Fibroblast of skin of back (primary cell): ENCODE data around the gene STAB2. TPM values are rescaled to one million over a fixed set of nuclear protein-coding genes. Genes with fewer than 3 reads are reported as not detected.
A peak's percentile ranks its signal among the peaks of the same experiment; 100 is the strongest.

Source experiments
- DNase-seq: peaks from one replicate; pipeline ENCODE4 v3.0.0-alpha.2; 2013
- polyA plus RNA-seq, 2 experiments: library from polyadenylated mRNA; unstranded; fragments of 120-200 nt; gene quantifications; one replicate each; pipeline ENCODE4 v1.2.1, GENCODE V29; 2013; ENCODE audit not compliant: insufficient read length in 2 of 2

STAB2 gene, protein sequence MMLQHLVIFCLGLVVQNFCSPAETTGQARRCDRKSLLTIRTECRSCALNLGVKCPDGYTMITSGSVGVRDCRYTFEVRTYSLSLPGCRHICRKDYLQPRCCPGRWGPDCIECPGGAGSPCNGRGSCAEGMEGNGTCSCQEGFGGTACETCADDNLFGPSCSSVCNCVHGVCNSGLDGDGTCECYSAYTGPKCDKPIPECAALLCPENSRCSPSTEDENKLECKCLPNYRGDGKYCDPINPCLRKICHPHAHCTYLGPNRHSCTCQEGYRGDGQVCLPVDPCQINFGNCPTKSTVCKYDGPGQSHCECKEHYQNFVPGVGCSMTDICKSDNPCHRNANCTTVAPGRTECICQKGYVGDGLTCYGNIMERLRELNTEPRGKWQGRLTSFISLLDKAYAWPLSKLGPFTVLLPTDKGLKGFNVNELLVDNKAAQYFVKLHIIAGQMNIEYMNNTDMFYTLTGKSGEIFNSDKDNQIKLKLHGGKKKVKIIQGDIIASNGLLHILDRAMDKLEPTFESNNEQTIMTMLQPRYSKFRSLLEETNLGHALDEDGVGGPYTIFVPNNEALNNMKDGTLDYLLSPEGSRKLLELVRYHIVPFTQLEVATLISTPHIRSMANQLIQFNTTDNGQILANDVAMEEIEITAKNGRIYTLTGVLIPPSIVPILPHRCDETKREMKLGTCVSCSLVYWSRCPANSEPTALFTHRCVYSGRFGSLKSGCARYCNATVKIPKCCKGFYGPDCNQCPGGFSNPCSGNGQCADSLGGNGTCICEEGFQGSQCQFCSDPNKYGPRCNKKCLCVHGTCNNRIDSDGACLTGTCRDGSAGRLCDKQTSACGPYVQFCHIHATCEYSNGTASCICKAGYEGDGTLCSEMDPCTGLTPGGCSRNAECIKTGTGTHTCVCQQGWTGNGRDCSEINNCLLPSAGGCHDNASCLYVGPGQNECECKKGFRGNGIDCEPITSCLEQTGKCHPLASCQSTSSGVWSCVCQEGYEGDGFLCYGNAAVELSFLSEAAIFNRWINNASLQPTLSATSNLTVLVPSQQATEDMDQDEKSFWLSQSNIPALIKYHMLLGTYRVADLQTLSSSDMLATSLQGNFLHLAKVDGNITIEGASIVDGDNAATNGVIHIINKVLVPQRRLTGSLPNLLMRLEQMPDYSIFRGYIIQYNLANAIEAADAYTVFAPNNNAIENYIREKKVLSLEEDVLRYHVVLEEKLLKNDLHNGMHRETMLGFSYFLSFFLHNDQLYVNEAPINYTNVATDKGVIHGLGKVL (N-terminal part only)
- polyA plus RNA-seq (2013, experiment 1 of 2; ENCODE audit: insufficient read length), result 0.20 TPM
- 0.40 TPM for polyA plus RNA-seq (2013, experiment 2 of 2; ENCODE audit: insufficient read length)

DNA sequence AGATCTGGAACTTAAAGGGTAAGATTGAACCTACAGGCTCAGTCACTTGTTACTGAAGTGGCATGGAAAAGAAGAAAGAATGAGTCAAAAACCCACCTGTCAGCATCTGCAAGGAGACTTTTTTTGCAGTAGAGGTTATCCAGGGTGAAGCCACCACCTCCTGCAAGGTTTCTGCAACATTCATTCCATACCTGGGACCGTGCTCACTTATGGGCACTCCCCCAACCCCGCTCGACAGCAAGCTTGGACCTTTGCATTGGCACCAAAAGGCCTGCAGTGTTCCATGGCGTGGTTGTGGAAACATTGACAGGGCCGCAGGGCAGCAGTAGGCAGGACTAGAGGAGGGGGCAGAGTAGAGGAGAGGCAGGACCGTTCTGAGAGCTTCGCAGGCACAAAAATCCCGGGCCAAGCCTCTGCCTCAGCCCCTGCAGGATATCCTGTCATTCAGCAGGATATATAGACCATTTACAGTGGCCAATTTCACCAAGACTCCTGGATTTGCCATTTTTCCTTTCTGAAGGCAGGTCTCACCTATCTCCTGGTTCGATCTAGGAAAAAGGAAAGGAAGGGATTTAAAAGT lies at the start of gene STAB2:
STAB2 (plus strand) TSS at position 483 of the 580 bp plus-strand sequence. CDS start 204 bp downstream, outside the sequence.
- no peak for DNase-seq

GRCh38 chr12:103538397-103538796 lies 48.7 kb upstream of the STAB2 start:
- DNase-seq, result peak; percentile 30

GRCh38 chr12:103540319-103540718 lies 46.8 kb upstream of the STAB2 start:
- DNase-seq, result no peak

- no peak for DNase-seq
Observed at GRCh38 chr12:103542078-103542477, 45.0 kb upstream of the STAB2 start.

- no peak for DNase-seq
Observed at GRCh38 chr12:103546959-103547358, 40.1 kb upstream of the STAB2 start.

DNA sequence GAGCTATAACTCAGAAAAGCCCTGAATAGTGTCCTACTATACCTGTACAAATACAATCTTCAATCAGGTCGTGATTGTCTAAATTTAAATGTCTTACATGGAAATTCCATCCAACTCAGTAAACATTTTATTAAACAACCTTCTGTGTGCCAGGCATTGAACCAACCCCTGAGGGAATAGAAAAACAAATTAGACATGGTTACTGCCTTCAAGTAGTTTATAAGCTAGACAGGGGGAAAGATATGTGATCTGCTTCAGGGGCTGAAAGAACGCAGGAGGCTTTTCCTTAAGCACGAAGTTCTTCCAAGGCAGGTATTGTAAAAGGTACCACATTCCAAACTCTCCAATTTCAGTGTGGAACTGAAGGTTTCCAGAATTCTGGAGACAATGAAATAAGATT lies 39.7 kb upstream of the STAB2 start:
- DNase-seq, result no peak

- DNase-seq, result no peak
Observed at GRCh38 chr12:103547929-103548328, 39.1 kb upstream of the STAB2 start.

DNA sequence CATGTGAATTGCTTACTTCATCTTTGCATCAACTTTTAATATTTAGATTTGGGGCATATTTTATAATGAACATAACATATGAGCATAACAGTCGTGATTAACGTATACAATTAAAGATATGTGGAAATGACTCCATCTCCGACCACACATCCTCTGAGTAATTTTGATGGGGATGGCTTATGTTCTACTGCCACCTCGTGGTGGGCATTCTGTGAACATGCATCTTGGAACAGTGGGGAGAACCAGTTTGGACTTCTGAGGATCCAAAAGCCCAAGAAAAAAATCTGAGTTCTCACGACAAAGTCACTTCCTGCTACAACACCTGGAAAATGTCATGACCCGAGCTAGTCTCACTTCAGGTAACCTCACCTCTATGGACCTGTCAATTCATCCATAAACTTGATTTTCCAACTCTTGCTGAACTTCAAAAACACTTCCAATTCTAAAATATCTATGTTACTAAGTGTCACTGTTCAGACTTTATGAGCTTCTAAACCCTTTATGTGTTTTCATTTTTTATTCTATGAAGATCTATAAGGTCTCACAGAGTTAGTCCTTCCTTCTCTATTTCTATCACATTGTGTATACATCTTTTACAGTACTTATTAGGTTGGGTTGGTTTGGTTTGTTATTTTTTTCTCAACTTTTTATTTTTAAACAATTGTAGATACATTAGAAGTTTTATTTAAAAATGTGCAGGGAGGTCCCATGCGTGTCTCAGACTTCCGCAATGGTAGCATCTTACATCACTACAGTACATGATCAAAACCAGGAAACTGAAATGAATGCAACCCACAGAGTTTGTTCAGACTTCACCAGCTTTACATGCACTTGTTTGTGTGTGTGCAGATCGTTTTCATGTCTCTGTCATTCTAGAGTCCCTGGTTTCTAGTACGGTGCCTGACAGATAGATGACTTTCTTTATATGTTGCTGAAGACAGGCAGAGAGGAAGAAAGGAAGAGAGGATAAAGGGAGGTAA lies 38.2 kb upstream of the STAB2 start:
- peak; percentile 65 for DNase-seq

GRCh38 chr12:103556890-103557627 lies 30.0 kb upstream of the STAB2 start:
- no peak for DNase-seq

DNA sequence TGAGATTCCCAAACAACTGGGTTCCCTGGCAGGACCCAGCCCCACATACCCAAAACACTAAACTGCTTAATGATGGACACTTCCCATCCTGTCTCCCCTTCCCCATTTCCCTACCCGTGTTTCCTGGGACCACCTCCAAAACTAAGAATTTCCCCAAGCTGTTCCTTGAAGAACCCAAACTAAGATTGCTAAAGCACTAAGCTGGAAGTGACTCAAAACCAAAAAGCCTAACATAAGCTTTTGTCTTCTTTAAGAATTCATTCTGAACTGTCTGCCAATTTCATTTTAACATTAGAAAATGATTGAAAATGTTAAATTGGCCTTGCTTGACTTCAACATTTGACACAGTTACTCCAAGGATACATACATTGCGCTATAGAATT lies 29.5 kb upstream of the STAB2 start:
- no peak for DNase-seq

DNA sequence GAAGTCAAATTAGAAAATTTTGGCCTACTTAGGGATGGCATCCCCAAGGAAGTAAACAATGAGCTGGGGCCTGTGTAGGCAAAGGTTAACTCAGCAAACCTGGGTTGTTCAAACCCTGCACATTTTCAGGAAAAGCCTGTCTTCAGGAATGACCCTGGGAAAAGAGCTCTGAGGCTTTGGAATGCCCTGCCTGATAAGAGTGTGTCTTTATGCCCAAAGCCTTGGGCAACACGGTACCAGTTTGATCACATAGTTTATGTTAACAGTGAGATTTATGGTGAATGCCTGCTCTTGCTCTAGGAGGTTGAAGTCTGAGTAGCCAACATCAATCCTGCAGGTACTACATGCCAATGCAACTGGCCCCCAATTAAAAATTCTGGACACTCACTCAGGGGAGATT lies 28.2 kb upstream of the STAB2 start:
- DNase-seq, result no peak

DNA sequence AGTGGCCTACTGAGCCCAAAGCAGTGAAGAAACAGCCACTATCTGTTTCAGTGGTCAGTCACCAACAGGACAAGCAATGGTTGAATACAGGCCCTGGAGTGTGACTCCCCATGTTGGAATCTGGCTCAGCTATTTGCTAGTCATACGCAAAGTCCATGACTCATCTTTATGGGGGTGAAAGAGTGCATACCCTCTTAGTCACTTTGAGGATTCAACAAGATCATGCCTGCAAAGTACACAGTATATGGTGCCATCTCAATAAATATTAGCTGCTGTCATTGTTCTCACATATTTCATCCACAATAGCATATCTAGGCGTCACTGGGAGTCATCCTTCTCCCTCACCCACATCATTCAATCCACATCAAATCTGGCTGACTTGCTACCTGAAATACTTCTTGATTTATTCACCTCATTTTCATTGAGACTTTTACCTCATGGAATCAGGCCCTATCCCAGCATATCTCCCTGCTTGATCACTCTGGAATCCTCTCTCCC lies 26.4 kb upstream of the STAB2 start:
- peak; percentile 100 for DNase-seq

- peak; percentile 45 for DNase-seq
Observed at GRCh38 chr12:103561174-103561573, 25.9 kb upstream of the STAB2 start.

DNA sequence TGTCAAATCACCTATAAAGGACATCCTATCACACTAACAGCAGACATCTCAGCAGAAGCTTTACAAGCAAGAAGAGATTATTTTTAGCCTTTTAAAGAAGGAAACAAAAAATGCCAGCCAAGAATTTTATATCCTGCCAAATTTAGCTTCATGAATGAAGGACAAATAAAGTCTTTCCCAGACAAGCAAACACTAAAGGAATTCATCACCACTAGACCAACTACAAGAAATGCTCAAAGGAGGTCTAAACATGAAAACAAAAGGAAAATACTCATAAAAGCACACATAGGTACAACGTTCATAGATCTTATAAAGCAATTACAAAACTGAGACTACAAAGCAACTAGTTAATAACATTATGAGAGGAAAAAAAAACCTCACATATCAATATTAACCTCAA lies 20.7 kb upstream of the STAB2 start:
- DNase-seq, result no peak

GRCh38 chr12:103569278-103569677 lies 17.8 kb upstream of the STAB2 start:
- no peak for DNase-seq

GRCh38 chr12:103571286-103571685 lies 15.8 kb upstream of the STAB2 start:
- DNase-seq, result no peak

- DNase-seq, result no peak
Observed at GRCh38 chr12:103572312-103573045, 14.6 kb upstream of the STAB2 start.

- DNase-seq, result no peak
Observed at GRCh38 chr12:103573185-103573584, 13.9 kb upstream of the STAB2 start.

DNA sequence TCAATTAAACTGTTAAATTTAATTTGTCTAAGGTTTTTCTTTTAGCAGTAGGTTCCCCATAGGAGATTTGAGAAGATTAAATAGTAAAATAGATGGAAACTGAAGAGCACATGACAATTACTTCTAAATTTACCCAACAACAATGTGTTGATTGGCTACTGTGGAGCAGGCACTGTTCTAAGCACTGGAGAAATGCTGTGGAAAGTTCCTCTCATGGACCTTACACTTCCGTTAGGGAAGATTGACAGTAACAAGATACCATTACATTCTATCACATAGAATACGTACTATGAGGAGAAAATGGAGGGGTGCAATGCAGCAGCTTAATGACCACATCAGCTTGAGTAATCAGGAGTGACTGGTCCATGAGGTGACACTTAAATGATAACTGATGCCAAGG lies 8.1 kb upstream of the STAB2 start:
- DNase-seq, result no peak
